Endothelial cell of umbilical vein (primary cell): Measurements from ENCODE around the gene CORO2B. TPM values are rescaled to one million over a fixed set of nuclear protein-coding genes. Genes with fewer than 3 reads are reported as not detected.

Experiments used
- BruUV-seq: library from RNA; stranded (reverse); fragments of 400-500 nt; replicated peaks from 2 replicates; lab custom pipeline; 2021; lab: Mats Ljungman, UMichigan
- CTCF ChIA-PET: fragments of 300-600, 350-600 bp; sonication (Branson Sonifier 250); formaldehyde crosslinking; loops from one replicate; lab custom pipeline; 2021; ENCODE audit warnings: antibody characterized with exemption, inconsistent platforms; lab: Charles Lee
- POLR2A ChIA-PET: fragments of 300-600, 350-600 bp; sonication (Branson Sonifier 250); formaldehyde crosslinking; loops from one replicate; lab custom pipeline; 2021; ENCODE audit warnings: antibody characterized with exemption, inconsistent platforms; lab: Charles Lee
- DNase-seq: peaks from one replicate; pipeline ENCODE4 v3.0.0-alpha.2; 2011; ENCODE audit warnings: low read depth, low spot score
- FAIRE-seq: peaks from 2 replicates; lab custom pipeline; 2011; peaks lifted over from hg19 to GRCh38; lab: Jason Lieb, UNC
- H2AFZ ChIP-seq: 2 replicates; pipeline ENCODE4 v1.6.0; 2012; ENCODE audit warnings: low read depth, low read length, control low read depth, inconsistent platforms
- H3K27ac ChIP-seq: 2 replicates; pipeline ENCODE4 v1.5.1; 2011; ENCODE audit warnings: low read depth, mild to moderate bottlenecking, control low read depth, low read length, moderate library complexity; ENCODE audit not compliant: insufficient read depth
- H3K27me3 ChIP-seq, 2 experiments: 2 replicates each; pipeline versions ENCODE4 v1.6.0 to v1.6.1; 2011; ENCODE audit warnings: low read length in 2 of 2, mixed read lengths in 1 of 2; ENCODE audit not compliant: control insufficient read depth in 2 of 2, insufficient read depth in 2 of 2
- H3K36me3 ChIP-seq, 2 experiments: 2 replicates in 1 of 2; 3 replicates in 1 of 2; pipeline ENCODE4 v1.5.1; 2011; ENCODE audit warnings: low read length in 2 of 2, mild to moderate bottlenecking in 1 of 2, moderate library complexity in 1 of 2; ENCODE audit not compliant: control insufficient read depth in 2 of 2, insufficient read depth in 2 of 2; ENCODE audit errors: extremely low read depth in 1 of 2
- H3K4me1 ChIP-seq: 3 replicates; pipeline ENCODE4 v1.5.1; 2011; ENCODE audit warnings: mild to moderate bottlenecking, low read length; ENCODE audit not compliant: control insufficient read depth, insufficient read depth; ENCODE audit errors: extremely low read depth
- H3K4me2 ChIP-seq: 2 replicates; pipeline ENCODE4 v1.6.1; 2011; ENCODE audit warnings: low read length, control low read depth, mixed read lengths; ENCODE audit not compliant: insufficient read depth
- H3K4me3 ChIP-seq, 3 experiments: fragments of 200-600 bp in 1 of 3; sonication (generic), shearing (Covaris generic) in 1 of 3; replicated peaks in 1 of 3; 2 replicates each; pipeline ENCODE4 v1.5.1; 2011 to 2016; ENCODE audit warnings: control low read depth in 3 of 3, low read length in 3 of 3, mild to moderate bottlenecking in 2 of 3, inconsistent platforms in 1 of 3, low read depth in 1 of 3, moderate library complexity in 1 of 3; ENCODE audit not compliant: insufficient read depth in 1 of 3
- H3K79me2 ChIP-seq: 2 replicates; pipeline ENCODE4 v1.6.0; 2012; ENCODE audit warnings: low read length, inconsistent platforms; ENCODE audit not compliant: control insufficient read depth, insufficient read depth
- H3K9ac ChIP-seq: replicated peaks from 2 replicates; pipeline ENCODE3; 2011; ENCODE audit warnings: low read length, control low read depth; ENCODE audit not compliant: insufficient read depth; ENCODE audit errors: extremely low read depth
- H3K9me1 ChIP-seq: replicated peaks from 3 replicates; pipeline ENCODE4 v1.6.0; 2011; ENCODE audit warnings: mild to moderate bottlenecking, low read length; ENCODE audit not compliant: control insufficient read depth, insufficient read depth; ENCODE audit errors: extremely low read depth
- H3K9me3 ChIP-seq: replicated peaks from 2 replicates; pipeline ENCODE4 v1.5.1; 2012; ENCODE audit warnings: low read length, inconsistent platforms; ENCODE audit not compliant: control insufficient read depth, insufficient read depth
- H4K20me1 ChIP-seq: replicated peaks from 2 replicates; pipeline ENCODE3; 2011; ENCODE audit warnings: mild to moderate bottlenecking, low read length; ENCODE audit not compliant: control insufficient read depth, insufficient read depth; ENCODE audit errors: extremely low read depth
- CTCF ChIP-seq, 2 donors: IDR thresholded peaks; 1 replicate in 1 of 2; 2 replicates in 1 of 2; pipeline ENCODE4 v1.5.1; 2011; ENCODE audit warnings: low read length in 2 of 2, mild to moderate bottlenecking in 2 of 2, moderate library complexity in 2 of 2, control low read depth in 1 of 2, inconsistent platforms in 1 of 2, low read depth in 1 of 2; ENCODE audit not compliant: insufficient read depth in 1 of 2; ENCODE audit errors: extremely low read depth in 1 of 2
- EZH2 ChIP-seq: IDR thresholded peaks from 2 replicates; pipeline ENCODE4 v1.6.1; 2012; ENCODE audit warnings: borderline replicate concordance, low read depth, mild to moderate bottlenecking, moderate library complexity, low read length, inconsistent platforms; ENCODE audit not compliant: severe bottlenecking
- FOS ChIP-seq: IDR thresholded peaks from 2 replicates; pipeline ENCODE4 v1.6.1; 2011; ENCODE audit warnings: mild to moderate bottlenecking, low read length, moderate library complexity, borderline replicate concordance; ENCODE audit not compliant: insufficient read depth
- GATA2 ChIP-seq: IDR thresholded peaks from 2 replicates; pipeline ENCODE4 v1.7.0; 2011; ENCODE audit warnings: low read depth, mild to moderate bottlenecking, moderate library complexity, mixed read lengths, low read length; ENCODE audit not compliant: insufficient read length, insufficient read depth
- JUN ChIP-seq: IDR thresholded peaks from 2 replicates; pipeline ENCODE4 v1.6.1; 2011; ENCODE audit warnings: borderline replicate concordance, low read depth; ENCODE audit not compliant: insufficient read length, insufficient read depth
- MAX ChIP-seq: IDR thresholded peaks from 2 replicates; pipeline ENCODE4 v1.6.1; 2011; ENCODE audit not compliant: insufficient read depth, insufficient read length
- MYC ChIP-seq: IDR thresholded peaks from one replicate; pipeline ENCODE4 v1.6.1; 2011; ENCODE audit warnings: mild to moderate bottlenecking, low read depth, low read length
- POLR2A ChIP-seq: IDR thresholded peaks from 2 replicates; pipeline ENCODE4 v1.6.1; 2012; ENCODE audit warnings: low read depth, mild to moderate bottlenecking, control low read depth, low read length
- POLR2AphosphoS5 ChIP-seq: IDR thresholded peaks from 2 replicates; pipeline ENCODE4 v1.6.1; 2012; ENCODE audit warnings: low read depth, mild to moderate bottlenecking, control low read depth, low read length, moderate library complexity; ENCODE audit not compliant: insufficient read depth
- dilution Hi-C: fragments of 300-500 bp; cut with MboI; formaldehyde crosslinking; loops from one replicate; pipeline ENCODE4 v1.15.0; 2019; ENCODE audit warnings: low sequenced_read_pairs; ENCODE audit not compliant: extremely low pct_ligation_motif_present
- intact Hi-C: fragments of 100-400 bp; cut with micrococcal nuclease; formaldehyde crosslinking; loops from one replicate; pipeline ENCODE4 v1.10.0; 2022
- polyA plus RNA-seq, 4 experiments: library from polyadenylated mRNA; depleted of rRNA in 3 of 4; stranded (reverse) in 3 of 4; unstranded in 1 of 4; fragments of >200 nt; gene quantifications; 2 replicates each; pipeline versions ENCODE4 v1.2.1 to v1.2.3, GENCODE V29; 2011 to 2012; ENCODE audit warnings: missing spikeins in 1 of 4
- total RNA-seq: library from RNA; stranded (reverse); gene quantifications from 2 replicates; pipeline ENCODE4 v1.2.3, GENCODE V29; 2021

Gene CORO2B
- total and polyA plus RNA-seq, 2 donors (not counting 3 experiments of a cell fraction or from before 2014, with no cell fraction given) = 2.4 to 3.7 TPM

DNA sequence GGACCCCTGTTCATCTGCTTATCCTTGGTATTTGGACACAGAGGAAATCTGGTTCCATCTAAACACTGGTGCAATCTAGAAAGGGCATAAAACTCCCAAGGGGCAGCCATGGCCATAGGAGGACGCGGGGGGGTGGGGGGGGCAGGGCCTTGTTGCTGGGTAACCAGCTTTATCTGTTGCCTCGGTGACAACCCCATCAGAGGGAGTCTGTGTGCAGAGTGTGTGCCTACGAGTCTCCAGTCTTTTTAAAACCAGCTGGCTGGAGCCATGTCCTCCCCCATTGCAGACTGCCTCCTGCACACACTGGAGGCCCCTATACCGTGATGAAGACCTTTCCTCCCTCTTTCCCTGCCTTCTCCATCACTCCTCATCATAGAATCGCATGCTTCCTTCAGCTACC lies 26.4 kb upstream of the CORO2B start:
- intact Hi-C loops (loop anchor here (5.0 kb wide), 2 partner anchors 270 to 300 kb away; partner anchors contain the start of gene ANP32A), dilution Hi-C loops (no loop called here)
- no peaks in the 10 kb centered on the region for H3K9me1 ChIP-seq
- no peak overlapping the region for H3K4me2 ChIP-seq
- no peak overlapping the region for H3K9ac ChIP-seq
- ChIA-PET CTCF (interaction anchor here (0.8 to 18.5 kb wide), 10 partner anchors 13 to 372 kb away, joined by 3 to 728 read pairs (median 10); no protein-coding TSS in a partner anchor), POLR2A (no interaction called here)
- peaks cover 8% of the 10 kb centered on the region for H3K4me1 ChIP-seq
- TF ChIP-seq JUN (no peak), FOS (no peak), MAX (no peak), MYC (no peak), POLR2AphosphoS5 (no peak), GATA2 (no peak), EZH2 (no peak), CTCF (IDR thresholded peaks at IDR 0.05; ENCODE audit: extremely low read depth in 1 of 2, insufficient read depth in 1 of 2, low read depth in 1 of 2, low read length in 2 of 2) (no peak), POLR2A (no peak)
- no peak for DNase-seq
- H3K27me3 ChIP-seq = peaks cover 5% of the 10 kb centered on the region in 2 experiments
- no peaks in the 10 kb centered on the region for H3K36me3 ChIP-seq
- no peak overlapping the region for H3K27ac ChIP-seq
- BruUV-seq = no TSS peak
- H3K4me3 ChIP-seq = no peak overlapping the region
- FAIRE-seq = no peak
- H3K9me3 ChIP-seq = no peaks in the 10 kb centered on the region
- H4K20me1 ChIP-seq = no peaks in the 10 kb centered on the region
- H2AFZ ChIP-seq = no peak overlapping the region
- H3K79me2 ChIP-seq = no peaks in the 10 kb centered on the region
